Islet of Langerhans (tissue), 1 donor: ENCODE measurements around the gene DEPDC1.

Source experiments
- FAIRE-seq: peaks from one replicate; lab custom pipeline; 2011; peaks lifted over from hg19 to GRCh38; lab: Jason Lieb, UNC

The DEPDC1 gene

DNA sequence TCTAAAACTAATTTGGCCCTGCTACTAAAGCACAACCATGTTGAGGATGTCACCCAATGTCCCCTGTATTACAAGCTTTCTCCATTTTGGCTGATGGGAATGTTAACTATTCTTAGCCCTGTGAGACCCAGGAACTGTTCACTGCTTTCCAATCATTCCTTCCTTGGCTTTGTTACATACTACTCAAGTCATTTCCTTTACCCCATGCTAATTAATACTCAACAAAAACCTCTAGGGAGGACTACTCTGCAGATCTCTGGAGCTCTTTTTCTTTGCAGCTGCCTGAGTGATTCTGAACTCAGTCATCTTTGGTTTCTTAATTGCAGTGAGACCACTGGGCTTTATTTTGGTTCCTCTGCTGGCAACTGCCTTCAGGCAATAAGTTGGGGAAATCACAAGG, 23.8 kb downstream of the DEPDC1 start:
- no peak for FAIRE-seq

DNA sequence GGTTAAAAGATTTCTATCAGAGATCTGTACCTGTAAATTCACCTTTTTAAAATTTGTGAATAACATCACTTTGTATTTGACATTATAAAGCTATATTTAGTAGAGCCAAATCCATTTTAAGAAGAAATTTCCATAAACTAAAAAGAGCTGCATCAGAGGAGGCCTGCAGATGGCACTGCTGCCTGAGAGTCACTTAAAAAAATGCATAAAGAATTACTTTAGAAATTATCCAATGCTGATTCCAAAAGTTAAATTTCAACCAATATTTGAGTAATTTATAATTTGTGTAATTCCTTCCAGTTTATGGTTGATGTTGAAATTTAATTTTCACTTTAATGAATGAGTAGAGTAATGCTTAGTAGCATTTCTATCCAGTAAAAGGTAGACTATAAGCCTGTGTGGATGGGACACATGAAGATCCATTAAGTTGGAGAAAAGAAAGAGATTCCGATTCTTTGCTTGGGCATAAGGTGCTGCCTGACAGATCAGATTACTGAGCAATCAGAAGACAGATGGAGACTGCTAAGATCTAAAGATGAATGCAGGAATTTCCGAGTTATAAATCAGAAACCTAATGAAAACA, 26.4 kb downstream of the DEPDC1 start:
- peak; percentile 94 for FAIRE-seq

DNA sequence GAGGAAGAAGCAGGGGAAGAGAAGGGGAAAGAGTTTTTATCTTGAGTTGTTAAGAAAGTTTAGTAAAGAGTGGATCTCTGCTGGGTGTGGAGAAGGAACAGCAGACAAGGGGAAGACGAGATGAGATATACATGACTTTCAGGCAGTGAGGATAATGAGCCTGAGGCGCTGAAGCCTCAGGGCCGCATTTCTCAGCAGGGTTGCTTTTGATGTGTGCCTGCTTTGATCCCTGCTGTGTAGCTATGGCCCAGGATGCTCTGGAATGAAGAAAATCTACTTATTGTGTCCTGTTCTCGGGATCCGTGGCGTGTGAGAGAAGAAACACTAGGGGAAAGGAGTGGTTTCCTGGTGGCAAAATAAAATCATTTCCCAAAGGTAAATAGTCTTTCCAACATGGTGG, 32.0 kb downstream of the DEPDC1 start:
- FAIRE-seq = no peak

DNA sequence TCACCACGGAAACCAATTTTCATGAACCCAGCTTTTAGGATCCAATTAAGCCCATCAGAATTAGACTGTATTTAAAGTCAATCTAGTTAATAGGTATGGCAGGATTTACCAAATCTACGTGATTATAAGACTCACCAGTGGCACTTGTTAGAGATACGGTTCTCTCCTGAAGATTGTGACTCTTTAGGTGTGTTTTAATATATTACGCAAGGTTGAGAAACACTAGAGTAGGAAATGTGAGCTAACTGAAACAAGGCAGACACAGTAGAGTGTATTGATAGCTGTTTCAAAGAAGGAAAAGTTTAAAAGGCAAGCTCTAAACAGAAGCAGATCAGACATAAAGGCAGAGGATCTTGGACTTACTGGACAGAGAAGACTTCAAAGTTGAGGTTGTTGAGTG, 35.9 kb downstream of the DEPDC1 start:
- no peak for FAIRE-seq

DNA sequence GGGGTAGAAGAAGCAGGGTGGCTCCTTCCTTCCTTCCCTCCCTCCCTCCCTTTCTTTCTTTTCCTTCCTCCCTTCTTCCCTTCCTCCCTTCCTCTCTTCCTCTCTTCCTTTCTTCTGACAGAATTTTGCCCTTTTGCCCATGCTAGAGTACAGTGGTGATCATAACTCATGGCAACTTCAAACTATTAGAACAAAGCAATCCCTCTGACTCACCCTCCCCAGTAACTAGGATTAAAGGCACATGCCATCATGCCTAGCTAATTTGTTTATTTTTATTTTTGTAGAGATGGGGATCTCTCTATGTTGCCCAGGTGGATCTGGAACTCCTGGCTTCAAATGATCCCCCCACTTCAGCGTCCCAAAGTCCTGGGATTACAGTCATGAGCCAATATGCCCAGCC, 37.1 kb downstream of the DEPDC1 start:
- no peak for FAIRE-seq

DNA sequence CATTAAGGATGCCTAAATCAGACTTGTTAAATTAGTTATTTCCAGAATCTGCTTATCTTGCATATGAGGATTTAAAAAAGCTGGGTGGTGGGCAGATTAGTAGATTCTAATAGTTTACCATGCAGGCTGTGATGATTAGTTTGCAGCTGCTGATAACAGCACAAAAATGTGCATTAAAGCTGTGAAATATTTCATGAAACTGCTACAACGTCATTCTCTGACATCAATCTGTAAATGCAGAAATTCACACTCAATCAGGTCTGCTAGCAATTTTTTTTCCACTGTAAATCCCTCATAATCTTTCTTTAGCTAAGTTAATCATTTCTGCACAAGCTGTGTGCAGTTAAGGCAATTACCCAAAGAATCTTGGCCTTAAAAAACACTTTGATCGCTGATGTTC, 37.8 kb downstream of the DEPDC1 start:
- FAIRE-seq = no peak

DNA sequence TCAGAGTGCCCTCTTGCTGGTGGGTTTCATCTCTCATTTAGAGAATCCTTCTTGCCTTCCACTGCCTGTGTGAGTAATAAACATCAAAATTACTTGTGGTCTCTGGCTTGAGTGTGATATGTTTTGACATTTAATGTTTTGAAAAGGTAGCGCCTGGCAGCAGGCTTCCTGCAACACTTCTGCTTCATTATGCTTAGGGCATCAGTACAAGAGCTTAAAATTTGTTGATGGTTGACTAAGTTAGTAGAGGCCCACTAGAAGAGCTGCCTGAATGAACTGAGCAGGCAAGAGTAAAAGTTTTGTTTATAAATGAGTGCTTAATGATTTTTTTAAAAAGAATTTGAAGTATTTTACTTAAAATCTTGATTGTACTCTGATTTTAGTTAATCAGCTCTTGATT, 40.7 kb downstream of the DEPDC1 start:
- FAIRE-seq = no peak

DNA sequence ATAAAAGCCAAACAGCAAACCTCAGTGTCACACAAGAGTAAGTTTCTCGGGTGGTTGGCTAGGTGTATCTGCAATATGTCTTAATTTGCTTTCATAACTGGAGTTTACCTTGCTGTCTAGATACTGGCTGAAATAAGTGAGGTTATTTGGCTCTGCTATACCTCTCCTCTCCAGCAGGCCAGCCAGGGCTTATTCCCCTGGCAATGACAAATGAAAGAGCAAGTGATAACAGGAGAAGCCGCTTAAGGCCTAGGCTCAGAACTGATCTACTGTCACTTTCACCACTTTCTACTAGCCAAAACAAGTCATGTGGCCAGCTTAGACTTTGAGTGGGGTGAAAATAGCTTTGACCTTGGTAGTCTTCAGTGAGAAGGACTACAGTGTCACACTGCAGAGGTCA, 42.3 kb downstream of the DEPDC1 start:
- no peak for FAIRE-seq

DNA sequence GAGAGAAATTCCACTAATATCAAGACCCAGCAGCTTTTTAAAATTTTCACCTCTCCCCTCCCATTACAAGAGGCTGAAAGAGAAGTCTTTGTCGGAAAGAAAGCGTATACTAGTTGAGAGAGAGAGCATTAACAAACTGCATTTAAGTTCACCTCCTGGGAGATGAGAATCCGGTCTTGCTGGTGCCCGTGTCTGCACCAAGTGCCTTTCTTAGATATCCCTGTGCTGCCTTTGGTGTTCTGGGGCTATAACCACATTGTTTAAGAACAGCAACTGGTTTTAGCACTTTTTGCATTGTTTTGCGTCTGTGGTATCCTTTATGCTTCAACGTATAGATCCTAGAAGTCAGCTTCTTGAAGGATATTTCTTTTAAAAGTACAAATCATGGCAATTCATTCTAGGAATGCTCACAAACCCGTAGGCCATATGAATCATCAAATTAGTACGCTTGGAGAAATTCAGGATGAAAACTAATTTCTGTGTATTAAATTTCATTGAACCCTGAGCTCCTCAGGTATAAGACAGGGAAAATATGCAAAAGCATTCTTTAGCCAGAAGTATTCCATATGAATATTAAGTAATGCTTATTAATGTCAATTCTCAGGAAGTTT, 43.7 kb downstream of the DEPDC1 start:
- FAIRE-seq = no peak

DNA sequence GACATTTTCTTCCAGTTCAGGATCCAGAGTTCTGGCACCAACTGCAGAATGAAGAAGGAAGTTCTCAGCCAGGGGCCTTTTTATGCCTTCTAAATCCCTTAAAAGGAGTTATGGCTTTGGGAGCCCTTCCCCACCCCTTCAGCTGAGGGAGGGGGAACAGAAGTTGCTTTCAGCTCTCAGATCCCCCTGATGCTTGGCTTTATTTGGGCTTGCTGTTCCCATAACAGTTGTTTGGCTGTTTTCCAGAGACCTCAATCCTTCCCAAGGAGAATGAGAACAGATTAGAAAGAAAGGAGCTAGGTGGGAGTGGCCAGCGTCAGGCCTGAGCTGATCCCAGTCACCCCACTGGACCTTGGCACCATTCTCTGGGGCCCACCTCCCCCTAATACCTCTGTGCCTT, 47.0 kb downstream of the DEPDC1 start, which contains the start of gene RPE65:
TSS of gene RPE65 (minus strand) at position 54 of the 400 bp plus-strand sequence. CDS start at position 5, 49 bp downstream.
- FAIRE-seq = no peak

DNA sequence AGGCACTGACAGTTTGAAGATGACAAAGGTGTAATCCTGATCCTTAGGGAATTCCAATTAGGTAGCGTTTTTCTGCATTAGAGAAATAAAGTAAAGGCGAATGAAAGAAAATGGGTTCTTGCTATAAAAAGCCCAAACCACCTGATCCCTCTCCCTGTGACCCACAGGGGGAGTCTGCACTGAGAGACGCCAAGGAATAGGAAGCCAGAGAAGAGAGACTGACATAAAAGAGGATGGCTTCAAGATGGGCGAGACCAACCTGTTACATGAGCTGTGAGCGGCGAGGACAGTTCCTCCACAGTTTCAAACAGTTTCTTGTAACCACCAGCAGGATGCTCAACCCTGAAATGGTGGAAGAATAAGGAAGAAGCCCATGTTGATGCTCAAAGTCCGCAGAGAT, 48.5 kb downstream of the DEPDC1 start:
- no peak for FAIRE-seq

DNA sequence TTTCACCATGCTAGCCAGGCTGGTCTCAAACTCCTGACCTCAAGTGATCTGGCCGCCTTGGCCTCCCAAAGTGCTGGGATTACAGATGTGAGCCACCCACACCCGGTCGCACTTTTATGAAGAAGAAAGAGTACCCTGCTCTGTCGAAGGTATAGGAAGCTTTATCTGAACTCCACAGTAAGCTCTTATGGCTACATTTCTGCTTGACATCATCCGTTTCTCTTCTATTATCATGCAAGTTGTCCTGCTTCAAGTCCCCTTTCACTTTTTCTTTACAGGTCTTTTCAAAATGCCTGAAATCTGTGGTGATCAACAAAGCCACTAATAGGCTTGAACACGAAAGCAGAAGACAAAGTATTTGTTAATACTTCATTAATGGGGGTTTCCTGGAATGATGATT, 51.2 kb downstream of the DEPDC1 start:
- no peak for FAIRE-seq

DNA sequence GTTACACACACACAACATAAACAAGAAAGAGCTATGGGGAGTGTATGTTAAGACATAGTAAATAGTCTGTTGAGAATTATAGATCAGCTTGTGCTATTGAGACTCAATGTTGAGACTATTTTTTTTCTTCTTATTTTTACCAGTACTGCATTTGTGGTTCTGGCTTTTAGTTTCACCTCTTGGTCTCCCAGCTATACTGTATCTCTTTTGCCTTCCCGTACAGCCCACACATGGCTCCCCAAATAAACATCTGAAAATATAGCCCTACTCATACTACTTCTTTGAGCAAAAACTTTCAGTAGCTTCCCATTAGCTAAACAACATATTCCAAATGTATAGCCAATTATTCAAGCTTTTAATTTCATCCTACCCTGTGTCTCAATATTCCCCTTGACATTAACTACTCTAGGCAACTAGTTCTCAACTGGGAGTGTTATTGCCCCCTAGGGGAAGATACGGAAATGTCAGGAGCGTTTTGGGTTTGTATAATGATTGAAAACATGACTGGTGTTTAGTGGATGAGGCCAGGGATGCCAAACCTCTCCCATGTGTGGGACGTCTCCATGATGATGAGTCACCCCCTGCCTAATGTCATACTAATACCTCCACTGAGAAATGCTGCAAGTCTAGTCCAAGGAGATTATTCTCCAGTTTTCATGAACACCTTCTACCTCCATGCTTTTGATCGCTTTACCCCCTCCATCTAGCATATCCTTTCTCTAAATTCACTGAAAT, 53.9 kb downstream of the DEPDC1 start:
- FAIRE-seq = peak; percentile 89

DNA sequence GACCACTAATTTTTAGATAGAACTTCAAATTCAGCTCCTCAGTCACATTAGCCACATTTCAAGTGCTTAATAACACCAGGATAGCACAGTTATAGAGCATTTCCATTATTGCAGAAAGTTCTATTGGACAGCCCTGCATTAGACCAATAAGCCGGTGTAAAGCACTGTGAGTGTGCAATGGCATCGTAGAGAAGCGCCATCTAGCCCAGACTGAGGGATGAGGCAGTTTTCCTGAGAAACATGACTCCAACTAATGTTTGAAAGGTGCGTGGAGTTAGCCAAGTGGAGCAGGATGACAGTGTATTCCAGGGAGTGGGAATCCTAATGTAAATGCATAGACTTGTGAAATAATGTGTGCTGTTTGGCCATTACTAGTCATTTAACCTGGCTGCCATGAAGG, 54.9 kb downstream of the DEPDC1 start:
- FAIRE-seq = no peak

DNA sequence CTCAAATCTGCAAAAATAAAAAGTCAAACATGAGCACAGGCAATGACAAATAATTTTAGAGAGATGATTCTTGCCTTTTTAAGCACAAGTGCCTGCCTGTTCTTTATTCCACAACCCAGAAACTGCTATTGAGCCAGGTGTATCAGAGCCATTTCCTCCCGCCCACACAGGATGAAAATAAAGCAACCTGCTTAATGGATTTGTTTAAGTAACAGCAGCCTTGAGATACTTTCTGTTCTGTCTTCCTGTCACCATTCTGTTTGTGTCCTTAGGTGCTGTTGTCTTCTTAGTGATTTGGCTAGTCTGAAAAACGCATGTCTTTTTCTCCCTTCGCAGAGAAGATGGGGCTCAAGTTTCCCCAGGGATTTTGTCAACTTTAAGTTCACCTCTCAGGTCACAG, 58.6 kb downstream of the DEPDC1 start:
- FAIRE-seq = no peak

DNA sequence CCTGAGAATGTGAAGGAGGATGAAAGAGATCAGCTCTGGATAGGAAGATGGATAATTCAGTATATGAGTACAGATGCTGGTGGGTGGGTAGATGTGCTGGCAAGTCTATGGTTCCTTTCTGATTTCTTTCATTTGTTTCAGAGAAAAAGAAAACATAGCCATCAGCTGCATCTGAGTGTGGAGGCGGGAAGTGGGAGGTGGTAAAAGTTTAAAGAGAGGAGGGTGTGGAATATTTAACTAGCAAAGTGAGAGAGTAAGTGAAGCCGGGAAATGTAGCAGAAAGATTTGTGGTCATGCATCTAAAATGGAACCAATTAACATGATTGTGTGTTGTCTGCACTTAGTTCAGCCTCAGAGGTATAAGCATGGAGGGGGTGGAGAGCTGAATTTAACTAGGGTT, 63.5 kb downstream of the DEPDC1 start:
- FAIRE-seq = no peak

DNA sequence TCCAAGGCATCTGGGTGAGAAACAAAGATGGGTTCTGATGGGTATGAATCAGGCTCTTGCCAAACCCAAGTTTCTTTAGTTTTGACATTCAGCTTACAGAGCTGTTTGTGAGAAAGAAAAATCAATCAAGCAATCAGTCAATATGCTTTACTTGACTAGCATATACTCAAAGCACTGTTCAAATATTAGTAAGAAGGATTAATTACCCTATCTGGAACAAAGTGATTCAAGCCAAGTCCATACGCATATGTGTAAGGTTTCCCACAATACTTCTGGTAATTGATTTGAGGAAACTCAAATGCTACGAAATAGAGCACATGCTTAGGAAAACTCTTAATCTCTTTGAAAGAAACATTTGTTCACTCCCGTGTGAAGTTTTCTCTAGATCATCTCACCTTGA, 65.8 kb downstream of the DEPDC1 start:
- FAIRE-seq = no peak

DNA sequence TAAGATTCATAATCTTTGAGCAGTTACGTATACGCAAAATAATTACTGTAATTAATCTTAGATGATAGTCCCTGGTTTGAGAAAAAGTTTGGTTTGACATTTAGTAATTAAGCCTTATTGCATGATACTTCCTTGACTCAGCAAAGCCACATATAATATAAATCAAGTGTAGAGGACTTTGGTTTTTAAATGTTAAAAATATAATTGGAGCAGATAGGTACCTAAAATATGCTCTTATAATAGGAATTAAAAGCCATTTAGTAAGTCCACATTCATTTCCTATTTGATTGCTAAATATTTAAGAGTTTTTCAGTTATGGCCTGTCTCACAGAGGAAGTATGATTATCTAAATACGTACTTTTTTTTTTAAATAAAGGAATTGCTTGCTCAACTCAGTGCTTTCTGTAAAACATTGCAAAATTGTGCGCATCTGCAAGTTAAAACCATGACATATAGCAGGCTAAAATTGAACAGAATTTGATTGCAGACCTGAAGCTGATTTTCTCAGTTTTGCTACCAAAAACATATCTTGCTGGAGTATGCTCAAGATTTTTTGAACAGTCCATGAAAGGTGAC, 67.6 kb downstream of the DEPDC1 start:
- no peak for FAIRE-seq

DNA sequence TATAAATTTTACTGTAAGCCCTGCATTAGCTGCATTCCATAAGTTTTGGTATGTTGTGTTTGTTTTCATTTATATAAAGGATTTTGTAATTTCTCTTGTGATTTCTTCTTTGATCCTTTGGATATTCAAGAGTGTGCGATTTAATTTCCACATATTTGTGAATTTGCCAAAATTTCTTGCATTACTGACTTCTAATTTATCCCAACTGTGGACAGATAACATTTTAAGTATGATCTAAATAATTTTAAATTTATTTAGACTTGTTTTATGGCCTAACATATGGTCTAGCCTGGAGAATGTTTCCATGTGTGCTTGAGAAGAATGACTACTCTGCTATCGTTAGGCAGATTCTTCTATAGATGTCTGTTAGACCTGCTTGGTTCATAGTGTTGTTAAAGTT, 70.3 kb downstream of the DEPDC1 start:
- FAIRE-seq = peak; percentile 21
